Measurements from ENCODE around the gene SNN. TPM values are rescaled to one million over a fixed set of nuclear protein-coding genes. Genes with fewer than 3 reads are reported as not detected.
A peak's percentile ranks its signal among the peaks of the same experiment; 100 is the strongest.

Gene SNN
- polyA plus RNA-seq, 1 experiment, result 7.5 TPM

GRCh38 chr16:11638140-11638539 lies 30.1 kb upstream of the SNN start:
- no peak for TF ChIP-seq CTCF (IDR thresholded peaks at IDR 0.05; ENCODE audit: insufficient read depth, low read depth, low read length)
- H3K4me3 ChIP-seq (ENCODE audit: low read depth, low read length), result no peak overlapping the region
- CTCF ChIA-PET, result interaction anchor here (1.1 to 1.9 kb wide), 2 partner anchors 106 to 232 kb away, joined by 3 to 5 read pairs; no protein-coding TSS in a partner anchor
- POLR2A ChIA-PET, result no interaction called here
- no peaks in the 10 kb centered on the region for H3K27me3 ChIP-seq (ENCODE audit: control insufficient read depth, insufficient read depth, low read length)
- no peak for DNase-seq (ENCODE audit: low read depth)
- no peaks in the 10 kb centered on the region for H3K36me3 ChIP-seq (ENCODE audit: control insufficient read depth, insufficient read depth, low read length)

- CTCF ChIA-PET, result interaction anchor here (4.9 kb wide), 1 partner anchor 108 kb away, joined by 62 read pairs; no protein-coding TSS in a partner anchor
- POLR2A ChIA-PET, result no interaction called here
- DNase-seq (ENCODE audit: low read depth), result no peak
- H3K27me3 ChIP-seq (ENCODE audit: control insufficient read depth, insufficient read depth, low read length), result no peaks in the 10 kb centered on the region
- no peaks in the 10 kb centered on the region for H3K36me3 ChIP-seq (ENCODE audit: control insufficient read depth, insufficient read depth, low read length)
- TF ChIP-seq CTCF (IDR thresholded peaks at IDR 0.05; ENCODE audit: insufficient read depth, low read depth, low read length), result no peak
- H3K4me3 ChIP-seq (ENCODE audit: low read depth, low read length), result no peak overlapping the region
Measured at GRCh38 chr16:11639008-11639562, 29.2 kb upstream of the SNN start.

- H3K36me3 ChIP-seq (ENCODE audit: control insufficient read depth, insufficient read depth, low read length), result no peaks in the 10 kb centered on the region
- TF ChIP-seq CTCF (IDR thresholded peaks at IDR 0.05; ENCODE audit: insufficient read depth, low read depth, low read length), result no peak
- peak; percentile 99 for DNase-seq (ENCODE audit: low read depth)
- no peaks in the 10 kb centered on the region for H3K27me3 ChIP-seq (ENCODE audit: control insufficient read depth, insufficient read depth, low read length)
- no peak overlapping the region for H3K4me3 ChIP-seq (ENCODE audit: low read depth, low read length)
- ChIA-PET CTCF (interaction anchor here (0.6 to 4.9 kb wide), 28 partner anchors 9 to 693 kb away, joined by 3 to 62 read pairs (median 4); partner anchors contain the start of gene LITAF), POLR2A (interaction anchor here (0.5 to 1.0 kb wide), 4 partner anchors 12 to 158 kb away, joined by 3 read pairs; no protein-coding TSS in a partner anchor)
Measured at GRCh38 chr16:11639925-11640899, 28.0 kb upstream of the SNN start.

- POLR2A ChIA-PET, result no interaction called here
- CTCF ChIA-PET, result interaction anchor here (0.6 to 4.9 kb wide), 28 partner anchors 9 to 694 kb away, joined by 3 to 62 read pairs (median 4); partner anchors contain the start of gene LITAF
- TF ChIP-seq CTCF (IDR thresholded peaks at IDR 0.05; ENCODE audit: insufficient read depth, low read depth, low read length), result peak; percentile 71
Measured at GRCh38 chr16:11640987-11641817, 27.1 kb upstream of the SNN start.

More at GRCh38 chr16:11640987-11641817, 27.1 kb upstream of the SNN start:
- H3K27me3 ChIP-seq (ENCODE audit: control insufficient read depth, insufficient read depth, low read length), result no peaks in the 10 kb centered on the region
- H3K36me3 ChIP-seq (ENCODE audit: control insufficient read depth, insufficient read depth, low read length), result no peaks in the 10 kb centered on the region
- peak; percentile 27 for DNase-seq (ENCODE audit: low read depth)
- no peak overlapping the region for H3K4me3 ChIP-seq (ENCODE audit: low read depth, low read length)

Measured in BJ (cell line).